Osteoblast (primary cell): ENCODE results near the gene CSPG5. TPM values are rescaled to one million over a fixed set of nuclear protein-coding genes. Genes with fewer than 3 reads are reported as not detected.

Experiments used
- DNase-seq: peaks from one replicate; pipeline ENCODE4 v3.0.0; 2011; ENCODE audit warnings: low spot score, mixed read lengths; ENCODE audit not compliant: insufficient read length; ENCODE audit errors: missing footprints
- H2AFZ ChIP-seq: 2 replicates; pipeline ENCODE4 v1.6.0; 2011; ENCODE audit warnings: mild to moderate bottlenecking, low read length
- H3K27ac ChIP-seq: 2 replicates; pipeline ENCODE4 v1.5.1; 2011; ENCODE audit warnings: mild to moderate bottlenecking, low read depth, low read length, moderate library complexity
- H3K27me3 ChIP-seq: 2 replicates; pipeline ENCODE4 v1.6.0; 2012; ENCODE audit warnings: mild to moderate bottlenecking, control low read depth, inconsistent platforms, low read length, moderate library complexity; ENCODE audit not compliant: insufficient read depth
- H3K36me3 ChIP-seq: 2 replicates; pipeline ENCODE4 v1.5.1; 2011; ENCODE audit warnings: mild to moderate bottlenecking, low read length, control low read depth, moderate library complexity; ENCODE audit not compliant: insufficient read depth
- H3K4me1 ChIP-seq: 2 replicates; pipeline ENCODE4 v1.5.1; 2011; ENCODE audit warnings: mild to moderate bottlenecking, low read length, control low read depth, moderate library complexity; ENCODE audit not compliant: insufficient read depth
- H3K4me2 ChIP-seq: 2 replicates; pipeline ENCODE4 v1.6.0; 2011; ENCODE audit warnings: mild to moderate bottlenecking, low read length; ENCODE audit not compliant: insufficient read depth
- H3K4me3 ChIP-seq: fragments of 200-600 bp; sonication (generic); 3 replicates; pipeline ENCODE4 v1.5.1; 2012; ENCODE audit warnings: mild to moderate bottlenecking, low read length, inconsistent platforms; ENCODE audit not compliant: insufficient read depth
- H3K79me2 ChIP-seq: 2 replicates; pipeline ENCODE4 v1.6.0; 2012; ENCODE audit warnings: mild to moderate bottlenecking, low read length, control low read depth, inconsistent platforms; ENCODE audit not compliant: insufficient read depth
- H3K9me3 ChIP-seq: 2 replicates; pipeline ENCODE4 v1.5.1; 2011; ENCODE audit warnings: low read depth, low read length, control low read depth
- H4K20me1 ChIP-seq: 2 replicates; pipeline ENCODE4 v1.6.0; 2012; ENCODE audit warnings: mild to moderate bottlenecking, low read length, control low read depth; ENCODE audit not compliant: insufficient read depth
- CTCF ChIP-seq: IDR thresholded peaks from 2 replicates; pipeline ENCODE4 v1.5.1; 2011; ENCODE audit warnings: mild to moderate bottlenecking, low read depth, low read length, moderate library complexity; ENCODE audit errors: extremely low read depth
- total RNA-seq: library from RNA; depleted of rRNA; stranded (reverse); fragments of >200 nt; gene quantifications from 2 replicates; pipeline ENCODE4 v1.2.3, GENCODE V29; 2012

The CSPG5 gene
- total RNA-seq, 1 donor, result under 0.01 TPM

- Histone ChIP-seq H3K4me3 (no peak overlapping the region), H3K4me2 (no peak overlapping the region)
Observed at GRCh38 chr3:47581835-47582234, 3.2 kb upstream of the CSPG5 start.

DNA sequence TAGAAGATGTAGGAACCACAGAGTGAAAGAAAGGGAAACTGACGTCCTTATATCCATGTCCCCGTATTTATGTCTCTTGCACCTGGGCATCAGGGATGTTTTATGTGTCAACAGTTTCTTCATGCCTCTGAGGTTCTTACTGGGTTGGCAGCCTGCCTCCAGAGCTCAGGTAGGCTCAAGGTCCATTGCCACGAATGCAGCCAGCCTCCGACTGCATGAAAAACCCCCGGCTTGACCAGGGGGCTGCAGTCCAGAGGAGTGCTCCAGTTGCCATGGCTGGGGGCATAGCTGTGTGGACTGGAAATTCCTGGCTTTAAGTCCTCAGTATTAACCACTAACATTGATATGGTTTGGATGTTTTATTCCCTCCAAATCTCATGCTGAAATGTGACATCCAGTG is 2.8 kb upstream of the CSPG5 start:
- H3K36me3 ChIP-seq, result peaks cover 9% of the 10 kb centered on the region
- peaks cover 40% of the 10 kb centered on the region for H3K27me3 ChIP-seq
- H2AFZ ChIP-seq, result no peak overlapping the region
- no peak overlapping the region for H3K4me2 ChIP-seq
- no peak for TF ChIP-seq CTCF
- H3K9me3 ChIP-seq, result no peaks in the 10 kb centered on the region
- no peaks in the 10 kb centered on the region for H3K4me1 ChIP-seq
- H3K4me3 ChIP-seq, result no peak overlapping the region
- H3K79me2 ChIP-seq, result no peaks in the 10 kb centered on the region
- no peak overlapping the region for H3K27ac ChIP-seq
- DNase-seq, result no peak
- H4K20me1 ChIP-seq, result peaks cover 4% of the 10 kb centered on the region

More at GRCh38 chr3:47581835-47582234, 3.2 kb upstream of the CSPG5 start:
- no peak for TF ChIP-seq CTCF
- no peaks in the 10 kb centered on the region for H3K79me2 ChIP-seq
- H4K20me1 ChIP-seq, result peaks cover 4% of the 10 kb centered on the region
- H3K27ac ChIP-seq, result no peak overlapping the region
- H3K4me1 ChIP-seq, result peaks cover 3% of the 10 kb centered on the region
- peaks cover 9% of the 10 kb centered on the region for H3K36me3 ChIP-seq
- no peak for DNase-seq
- no peaks in the 10 kb centered on the region for H3K9me3 ChIP-seq
- peaks cover 39% of the 10 kb centered on the region for H3K27me3 ChIP-seq
- no peak overlapping the region for H2AFZ ChIP-seq

DNA sequence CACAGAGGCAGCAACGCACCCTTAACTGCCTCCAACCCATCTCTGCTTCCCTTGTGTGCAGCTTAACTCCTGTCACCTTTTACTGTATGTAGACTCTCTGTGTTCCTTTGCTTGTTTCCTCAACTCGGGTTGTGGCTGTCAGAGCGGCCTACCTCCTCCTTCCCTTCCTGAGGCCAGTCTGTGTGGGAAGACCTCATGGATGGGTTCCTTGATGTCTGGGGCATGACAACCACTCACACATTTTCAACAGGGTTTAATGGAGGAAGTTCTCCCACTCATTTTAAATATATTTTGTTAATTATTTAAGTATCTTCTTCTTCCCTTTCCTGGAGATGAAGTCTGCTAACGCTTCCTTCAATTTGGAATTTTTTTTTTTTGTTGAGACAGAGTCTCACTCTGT is 1.8 kb upstream of the CSPG5 start:
- no peak overlapping the region for H3K4me3 ChIP-seq
- no peaks in the 10 kb centered on the region for H3K9me3 ChIP-seq
- no peak overlapping the region for H2AFZ ChIP-seq
- H3K27me3 ChIP-seq, result peaks cover 42% of the 10 kb centered on the region
- peaks cover 4% of the 10 kb centered on the region for H4K20me1 ChIP-seq
- no peak overlapping the region for H3K27ac ChIP-seq
- H3K79me2 ChIP-seq, result no peaks in the 10 kb centered on the region
- peaks cover 2% of the 10 kb centered on the region for H3K36me3 ChIP-seq
- no peak overlapping the region for H3K4me2 ChIP-seq
- no peak for DNase-seq
- TF ChIP-seq CTCF, result no peak
- no peaks in the 10 kb centered on the region for H3K4me1 ChIP-seq

DNA sequence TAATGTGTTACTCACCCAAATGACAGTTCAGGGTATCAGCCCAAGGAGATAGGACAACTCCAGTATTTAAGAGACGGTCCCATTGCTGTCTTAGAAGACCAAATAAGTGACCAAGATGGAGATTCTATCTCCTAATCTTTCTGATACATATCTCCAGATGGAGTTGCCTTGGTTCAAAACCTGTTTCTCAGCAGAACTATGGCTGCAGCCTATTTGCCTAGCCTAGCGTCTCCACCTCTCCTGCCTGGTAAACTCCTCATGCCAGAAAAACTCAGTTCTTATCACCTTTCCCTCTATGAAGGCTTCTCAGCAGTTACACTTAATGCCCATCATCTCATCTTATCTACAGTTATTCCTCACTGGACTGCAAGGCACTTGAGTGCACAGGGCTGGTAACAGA is 1.2 kb upstream of the CSPG5 start:
- Histone ChIP-seq H2AFZ (no peak overlapping the region), H3K27me3 (peaks cover 45% of the 10 kb centered on the region), H3K4me2 (no peak overlapping the region), H3K4me3 (no peak overlapping the region), H3K79me2 (no peaks in the 10 kb centered on the region), H3K36me3 (no peaks in the 10 kb centered on the region), H3K4me1 (no peaks in the 10 kb centered on the region), H3K9me3 (no peaks in the 10 kb centered on the region), H3K27ac (no peak overlapping the region), H4K20me1 (peaks cover 4% of the 10 kb centered on the region)
- TF ChIP-seq CTCF, result no peak
- no peak for DNase-seq
